GM12865 (cell line): ENCODE measurements around the gene PAEP.

ENCODE experiments used
- DNase-seq: peaks from one replicate; pipeline ENCODE4 v3.0.0; 2010; ENCODE audit warnings: low read depth
- H3K4me3 ChIP-seq: 2 replicates; pipeline ENCODE4 v1.5.1; 2011; ENCODE audit warnings: mild to moderate bottlenecking, low read depth, low read length, control low read depth
- TF ChIP-seq, protein P1 (sequence below): IDR thresholded peaks from 2 replicates; pipeline ENCODE4 v1.5.1; 2011; ENCODE audit warnings: low read length, control low read depth, low read depth, inconsistent platforms; ENCODE audit not compliant: insufficient read depth; ENCODE audit errors: missing control alignments

The PAEP gene

DNA sequence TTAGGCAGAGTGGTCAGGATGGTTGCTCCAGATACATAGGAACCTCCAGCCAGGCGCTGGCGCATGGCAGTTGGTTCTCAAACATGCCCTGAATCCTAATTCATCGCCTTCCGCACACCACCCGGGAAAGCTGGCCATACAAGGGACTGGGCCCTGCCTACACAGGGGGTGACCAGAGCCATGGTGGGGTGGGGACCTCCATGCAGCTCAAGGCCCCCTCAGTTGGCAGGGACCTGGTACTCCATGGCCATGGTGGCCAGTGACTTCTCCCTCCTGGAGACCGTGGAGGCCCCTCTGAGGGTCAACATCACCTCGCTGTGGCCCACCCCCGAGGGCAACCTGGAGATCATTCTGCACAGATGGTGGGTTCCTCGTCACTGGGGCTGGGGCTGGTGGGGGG lies 26.8 kb downstream of the PAEP start:
- TF ChIP-seq, protein P1, sequence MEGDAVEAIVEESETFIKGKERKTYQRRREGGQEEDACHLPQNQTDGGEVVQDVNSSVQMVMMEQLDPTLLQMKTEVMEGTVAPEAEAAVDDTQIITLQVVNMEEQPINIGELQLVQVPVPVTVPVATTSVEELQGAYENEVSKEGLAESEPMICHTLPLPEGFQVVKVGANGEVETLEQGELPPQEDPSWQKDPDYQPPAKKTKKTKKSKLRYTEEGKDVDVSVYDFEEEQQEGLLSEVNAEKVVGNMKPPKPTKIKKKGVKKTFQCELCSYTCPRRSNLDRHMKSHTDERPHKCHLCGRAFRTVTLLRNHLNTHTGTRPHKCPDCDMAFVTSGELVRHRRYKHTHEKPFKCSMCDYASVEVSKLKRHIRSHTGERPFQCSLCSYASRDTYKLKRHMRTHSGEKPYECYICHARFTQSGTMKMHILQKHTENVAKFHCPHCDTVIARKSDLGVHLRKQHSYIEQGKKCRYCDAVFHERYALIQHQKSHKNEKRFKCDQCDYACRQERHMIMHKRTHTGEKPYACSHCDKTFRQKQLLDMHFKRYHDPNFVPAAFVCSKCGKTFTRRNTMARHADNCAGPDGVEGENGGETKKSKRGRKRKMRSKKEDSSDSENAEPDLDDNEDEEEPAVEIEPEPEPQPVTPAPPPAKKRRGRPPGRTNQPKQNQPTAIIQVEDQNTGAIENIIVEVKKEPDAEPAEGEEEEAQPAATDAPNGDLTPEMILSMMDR, result no peak

DNA sequence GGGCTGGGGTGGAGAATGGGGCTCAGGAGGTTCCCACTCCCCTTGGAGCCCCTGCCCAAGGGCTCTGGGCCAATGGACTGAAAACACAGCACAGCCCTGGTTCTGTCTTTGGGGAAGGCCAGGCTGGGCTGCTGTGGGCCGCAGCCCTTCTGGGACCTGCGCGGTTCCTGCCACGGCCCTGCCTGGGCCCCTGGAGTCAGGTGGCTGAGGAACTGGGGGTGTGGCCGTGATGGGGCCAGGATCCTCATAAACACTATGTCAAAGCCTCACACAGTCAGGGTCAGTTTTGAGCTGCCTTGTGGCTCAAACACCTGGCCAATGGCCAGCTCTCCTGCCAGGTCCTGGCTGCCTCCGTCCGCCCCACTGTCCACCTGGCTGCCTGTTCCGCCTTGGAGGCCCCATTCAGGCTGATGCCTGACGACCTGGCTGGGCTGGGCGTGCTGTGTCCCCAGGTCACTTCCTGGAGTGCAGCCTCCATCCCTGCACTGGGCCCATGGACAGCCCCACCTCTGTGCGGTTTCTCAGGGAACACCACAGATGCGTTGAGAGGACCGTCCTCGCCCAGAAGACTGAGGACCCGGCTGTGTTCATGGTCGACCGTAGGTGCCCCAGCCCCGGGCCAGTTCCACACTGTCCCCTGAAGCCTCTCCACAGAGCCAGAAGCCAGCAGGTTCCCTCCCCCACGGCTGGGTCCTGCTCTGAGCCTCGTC lies 27.5 kb downstream of the PAEP start:
- no peak for DNase-seq
- TF ChIP-seq, protein P1, result no peak
- no peak overlapping the region for H3K4me3 ChIP-seq

More for the DNA sequence above, 26.8 kb downstream of the PAEP start:
- no peak overlapping the region for H3K4me3 ChIP-seq
- no peak for DNase-seq

DNA sequence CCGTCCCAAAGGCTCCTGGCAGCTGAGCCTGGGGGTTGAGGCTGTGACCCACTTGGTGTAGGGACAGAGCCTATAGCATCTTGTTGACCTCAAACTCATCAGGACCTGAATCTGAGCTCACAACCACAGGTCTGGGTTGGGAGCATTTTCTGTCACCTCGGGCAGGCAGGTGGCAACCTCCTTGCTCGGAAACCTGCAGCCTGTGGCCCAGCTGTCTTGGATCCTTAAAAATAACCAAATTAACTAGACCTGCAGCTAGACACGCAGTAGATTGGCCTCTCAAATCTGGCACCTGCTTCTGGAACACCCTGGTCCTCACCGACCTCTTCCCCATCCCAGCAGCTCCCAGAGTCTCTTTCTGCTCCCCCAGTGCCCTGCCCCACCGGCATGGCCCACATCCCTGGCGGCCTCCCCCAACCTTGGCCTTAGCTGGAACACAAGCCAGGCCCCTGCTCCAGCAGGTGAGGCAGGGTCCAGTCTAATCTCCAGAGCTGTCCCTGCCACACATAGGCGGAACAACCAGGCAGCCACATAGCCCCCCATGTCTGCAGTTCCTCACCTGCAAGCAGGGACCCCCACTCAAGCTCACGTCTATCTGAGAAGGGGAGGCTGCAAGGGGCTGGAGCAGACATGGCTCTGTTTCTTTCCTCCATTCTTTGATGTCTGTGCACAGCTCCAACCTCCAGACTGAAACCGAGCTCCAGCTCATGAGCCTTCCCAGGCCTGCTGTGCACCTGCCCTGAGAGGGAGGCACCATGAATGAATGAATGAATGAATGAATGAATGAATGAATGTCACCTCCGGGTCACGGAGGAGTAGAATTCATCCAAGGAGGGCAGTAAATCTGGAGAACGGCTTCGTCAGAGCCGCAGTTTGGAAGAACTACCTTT lies 28.3 kb downstream of the PAEP start:
- TF ChIP-seq, protein P1, result no peak
- no peak overlapping the region for H3K4me3 ChIP-seq
- no peak for DNase-seq

DNA sequence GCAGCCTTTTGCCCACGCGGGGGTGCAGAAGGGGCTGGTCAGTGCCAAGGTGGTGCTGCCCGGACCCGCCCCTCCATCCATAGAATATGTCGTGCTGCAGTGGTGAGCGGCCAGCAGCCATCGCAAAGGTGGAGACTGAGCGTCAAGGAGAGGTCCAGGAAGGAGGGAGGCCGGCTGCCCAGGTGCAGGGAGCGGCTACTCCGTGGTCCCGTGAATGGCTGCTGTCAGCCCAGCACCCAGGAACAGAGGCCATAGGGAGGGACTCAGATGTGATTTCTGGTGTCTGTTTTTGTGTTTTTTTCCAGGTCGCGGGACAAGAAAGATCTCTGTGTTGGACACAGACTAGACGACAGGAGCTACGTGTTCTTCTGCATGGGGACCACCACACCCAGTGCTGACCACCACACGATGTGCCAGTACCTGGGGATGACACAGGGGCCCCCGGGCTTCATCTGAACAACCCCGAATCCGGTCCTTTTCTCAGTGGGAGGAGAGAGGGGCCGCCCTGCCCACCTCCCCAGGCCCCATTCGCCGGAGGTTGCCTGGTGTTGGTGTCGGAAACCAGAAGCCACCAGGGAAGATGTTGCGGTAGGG lies 29.0 kb downstream of the PAEP start:
- no peak overlapping the region for H3K4me3 ChIP-seq
- TF ChIP-seq, protein P1, result no peak
- DNase-seq, result no peak

DNA sequence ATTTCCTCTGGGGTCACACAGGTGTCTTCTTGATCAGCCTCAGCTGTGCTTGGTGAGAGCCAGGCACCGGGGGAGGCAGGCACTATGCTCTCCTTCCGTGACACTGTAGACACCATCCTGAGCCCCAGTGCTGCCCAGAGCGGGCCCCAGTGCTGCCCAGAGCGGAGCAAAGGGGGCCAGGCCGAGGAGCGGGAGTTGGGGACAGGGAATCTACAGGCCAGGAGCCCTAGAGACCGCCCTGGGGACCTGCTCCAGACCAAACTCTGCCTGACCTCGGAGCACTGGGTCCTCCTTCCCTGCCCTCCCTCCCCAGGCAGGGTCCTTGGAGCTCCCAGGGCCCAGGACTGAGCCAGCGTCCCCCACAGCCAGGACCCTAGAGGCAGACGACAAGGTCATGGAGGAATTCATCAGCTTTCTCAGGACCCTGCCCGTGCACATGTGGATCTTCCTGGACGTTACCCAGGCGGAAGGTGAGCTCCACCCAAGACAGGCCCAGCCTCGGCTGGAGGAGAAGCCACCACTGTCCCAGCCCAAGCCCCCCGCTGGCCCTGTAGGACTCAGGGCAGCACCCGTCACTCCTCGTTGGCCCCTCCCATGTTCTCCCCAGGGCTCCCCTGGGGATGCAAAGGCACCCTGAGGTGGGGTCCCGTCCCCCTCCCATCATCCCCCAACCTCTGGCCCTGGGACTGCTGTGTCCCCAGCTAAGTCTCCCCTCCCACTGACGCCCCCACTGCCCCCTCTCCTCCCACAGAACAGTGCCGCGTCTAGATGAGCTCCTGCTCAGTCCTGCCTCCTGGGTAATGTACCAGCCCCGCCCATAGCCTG lies 30.2 kb downstream of the PAEP start:
- no peak overlapping the region for H3K4me3 ChIP-seq
- no peak for DNase-seq
- TF ChIP-seq, protein P1, result no peak

DNA sequence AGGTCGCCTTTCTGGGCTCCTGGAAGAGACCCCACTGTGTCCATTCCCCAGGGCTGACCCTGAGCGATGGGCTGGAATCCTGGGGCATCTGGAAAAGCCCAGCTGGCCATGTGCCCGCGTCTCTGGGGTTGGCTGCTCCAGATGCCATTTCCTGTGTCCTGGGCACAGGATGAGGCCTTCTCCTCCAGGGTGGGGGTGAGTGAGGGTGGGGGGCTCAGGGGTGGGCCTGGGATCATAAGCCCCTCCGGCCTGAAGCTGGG lies 30.7 kb downstream of the PAEP start:
- no peak for DNase-seq
- TF ChIP-seq, protein P1, result no peak
- no peak overlapping the region for H3K4me3 ChIP-seq
